ENCODE data around the gene RBBP8NL. TPM values are rescaled to one million over a fixed set of nuclear protein-coding genes. Genes with fewer than 3 reads are reported as not detected.

RBBP8NL gene
- total RNA-seq, 2 experiments from 2014 or later: not detected

DNA sequence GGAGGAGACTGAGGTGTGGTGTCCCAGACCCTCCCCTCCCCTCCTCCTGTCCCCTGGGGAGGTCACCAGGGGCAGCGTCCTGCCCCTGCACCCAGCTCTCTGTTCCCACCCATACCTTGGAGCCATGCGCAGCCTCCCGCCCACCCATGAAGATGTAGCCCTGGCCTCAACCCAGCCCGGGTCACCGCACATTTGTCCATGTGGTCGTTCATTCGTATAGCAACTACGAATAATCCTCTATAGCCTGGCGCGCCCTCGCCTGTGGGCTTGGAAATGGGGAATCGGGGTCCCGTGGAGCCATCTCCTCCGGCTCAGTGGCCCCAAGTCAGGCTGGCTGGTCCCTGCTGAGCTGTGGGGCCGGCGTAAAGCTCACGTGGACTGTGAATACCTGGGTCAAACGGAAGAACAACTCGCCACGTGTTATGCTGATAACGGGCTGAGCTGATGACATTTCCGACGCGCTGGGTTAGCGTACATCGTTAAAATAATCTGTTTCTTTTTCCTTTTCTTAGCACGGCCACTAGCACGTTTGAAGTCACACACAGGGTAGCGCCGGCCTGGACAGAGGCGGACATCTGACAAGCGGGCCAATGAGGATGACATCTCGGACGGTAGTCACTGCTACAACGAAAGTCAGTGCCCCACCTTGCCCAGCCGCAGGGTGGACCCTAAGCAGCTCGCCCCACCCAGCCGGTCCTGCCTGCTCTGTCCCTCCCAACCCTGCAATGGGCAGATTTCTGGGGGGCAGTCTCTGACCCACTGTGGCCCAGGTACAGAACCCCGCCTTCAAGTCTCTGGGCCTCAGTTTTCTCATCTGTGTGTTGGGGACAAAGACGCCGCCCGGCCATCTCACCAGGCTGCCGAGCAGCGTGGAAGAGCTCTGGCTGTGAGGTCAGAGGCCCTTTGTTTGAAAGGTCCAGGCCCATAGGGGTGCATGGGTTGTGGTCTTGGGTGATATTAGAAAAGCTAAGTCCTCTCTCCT lies 19.8 kb upstream of the RBBP8NL start:
- no peaks in the 10 kb centered on the region for H3K36me3 Mint-ChIP-seq (ENCODE audit: low read depth)
- intact Hi-C loops (cut with micrococcal nuclease): no loop called here
- DNase-seq: no peak
- H3K27ac Mint-ChIP-seq: no peak overlapping the region
- no peaks in the 10 kb centered on the region for H3K9me3 Mint-ChIP-seq
- no peak overlapping the region for H3K4me3 Mint-ChIP-seq
- H3K27me3 Mint-ChIP-seq (ENCODE audit: low read depth): peaks cover 8% of the 10 kb centered on the region
- H3K4me1 Mint-ChIP-seq (ENCODE audit: low read depth): no peaks in the 10 kb centered on the region
- CTCF ChIA-PET: no interaction called here

DNA sequence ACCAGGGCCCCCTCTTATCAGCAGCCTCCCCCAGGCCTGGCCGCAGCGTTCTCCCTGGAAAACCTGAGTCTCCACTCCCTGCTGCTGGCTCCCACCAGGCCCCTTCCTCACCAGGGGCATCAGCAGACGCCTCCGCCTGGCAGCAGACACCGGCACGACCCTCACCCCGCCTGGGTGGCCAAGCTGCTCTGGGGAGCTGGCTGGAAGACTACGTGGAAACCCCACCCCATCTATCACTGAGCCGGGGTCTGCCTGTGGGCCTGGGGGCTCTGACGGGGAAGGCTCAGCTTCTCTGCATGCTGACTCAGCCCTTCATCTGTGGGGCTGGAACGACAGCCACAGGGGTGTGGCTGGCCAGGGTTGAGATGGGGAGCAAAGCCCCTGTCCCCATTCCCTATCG lies 19.1 kb upstream of the RBBP8NL start:
- H3K27me3 Mint-ChIP-seq (ENCODE audit: low read depth): peaks cover 8% of the 10 kb centered on the region
- CTCF ChIA-PET: no interaction called here
- H3K4me1 Mint-ChIP-seq (ENCODE audit: low read depth): no peaks in the 10 kb centered on the region
- no peak for DNase-seq
- no peak overlapping the region for H3K4me3 Mint-ChIP-seq
- intact Hi-C loops (cut with micrococcal nuclease): no loop called here
- H3K36me3 Mint-ChIP-seq (ENCODE audit: low read depth): no peaks in the 10 kb centered on the region
- no peaks in the 10 kb centered on the region for H3K9me3 Mint-ChIP-seq
- H3K27ac Mint-ChIP-seq: no peak overlapping the region

- H3K27ac Mint-ChIP-seq: no peak overlapping the region
- intact Hi-C loops (cut with micrococcal nuclease): no loop called here
These were observed 18.4 kb upstream of the RBBP8NL start for GRCh38 chr20:62445553-62446340.

DNA sequence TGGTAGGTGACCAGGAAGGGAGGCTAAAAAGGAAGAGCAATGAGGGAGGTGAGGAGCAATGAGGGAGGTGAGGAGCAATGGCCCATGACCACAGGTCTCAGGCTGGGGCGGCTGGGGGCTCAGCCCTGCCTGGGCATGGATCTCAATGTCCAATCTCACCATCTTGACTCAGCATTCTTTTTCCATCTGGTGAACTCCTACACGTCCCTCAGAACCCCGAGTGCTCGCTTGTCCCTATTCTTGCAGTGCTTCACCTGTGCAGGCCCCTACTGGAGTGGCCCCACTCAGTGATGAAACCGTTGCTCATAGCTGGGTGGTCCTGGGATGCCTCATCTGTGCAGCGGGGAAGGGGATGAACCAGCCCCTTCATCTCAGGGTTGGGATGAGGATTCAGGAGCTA lies 16.9 kb upstream of the RBBP8NL start:
- Mint-ChIP-seq H3K27ac (no peak overlapping the region), H3K4me3 (no peak overlapping the region), H3K4me1 (ENCODE audit: low read depth) (no peaks in the 10 kb centered on the region), H3K9me3 (no peaks in the 10 kb centered on the region), H3K27me3 (ENCODE audit: low read depth) (peaks cover 8% of the 10 kb centered on the region), H3K36me3 (ENCODE audit: low read depth) (no peaks in the 10 kb centered on the region)
- no peak for DNase-seq
- intact Hi-C loops (cut with micrococcal nuclease): no loop called here
- CTCF ChIA-PET: no interaction called here

More at GRCh38 chr20:62445553-62446340, 18.4 kb upstream of the RBBP8NL start:
- CTCF ChIA-PET: no interaction called here
- Mint-ChIP-seq H3K27me3 (ENCODE audit: low read depth) (peaks cover 8% of the 10 kb centered on the region), H3K4me3 (no peak overlapping the region), H3K4me1 (ENCODE audit: low read depth) (no peaks in the 10 kb centered on the region), H3K9me3 (no peaks in the 10 kb centered on the region), H3K36me3 (ENCODE audit: low read depth) (no peaks in the 10 kb centered on the region)
- DNase-seq: no peak

DNA sequence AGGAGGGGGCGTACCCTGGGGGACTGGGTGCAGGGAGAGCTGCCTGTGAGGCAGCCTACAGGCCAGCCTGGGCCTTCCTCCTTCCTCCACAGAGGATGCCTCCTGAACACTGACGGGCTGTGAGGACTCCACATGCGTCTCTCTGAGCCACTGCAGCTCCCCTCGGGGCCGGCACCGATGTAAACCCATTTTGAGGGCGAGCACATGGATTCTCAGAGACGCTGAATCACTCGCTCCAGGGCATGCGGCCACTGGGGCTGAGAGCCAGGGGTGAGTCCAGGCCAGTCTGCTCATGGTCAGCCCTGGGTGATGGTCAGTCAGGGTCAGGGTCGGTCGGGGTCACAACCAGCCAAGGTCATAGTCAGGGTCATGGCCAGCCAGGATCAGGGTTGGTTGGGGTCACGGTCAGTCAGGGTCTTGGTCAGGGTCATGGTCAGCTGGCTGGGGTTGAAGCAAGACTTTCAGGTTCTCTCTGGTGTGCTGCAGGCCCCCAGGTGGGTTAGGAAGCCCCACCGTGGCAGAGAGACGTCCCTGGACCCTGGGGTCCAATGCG lies 14.7 kb upstream of the RBBP8NL start:
- no peaks in the 10 kb centered on the region for H3K9me3 Mint-ChIP-seq
- H3K27me3 Mint-ChIP-seq (ENCODE audit: low read depth): peaks cover 3% of the 10 kb centered on the region
- CTCF ChIA-PET: no interaction called here
- no peaks in the 10 kb centered on the region for H3K4me1 Mint-ChIP-seq (ENCODE audit: low read depth)
- intact Hi-C loops (cut with micrococcal nuclease): no loop called here
- DNase-seq: no peak
- no peak overlapping the region for H3K27ac Mint-ChIP-seq
- H3K4me3 Mint-ChIP-seq: no peak overlapping the region
- H3K36me3 Mint-ChIP-seq (ENCODE audit: low read depth): no peaks in the 10 kb centered on the region

DNA sequence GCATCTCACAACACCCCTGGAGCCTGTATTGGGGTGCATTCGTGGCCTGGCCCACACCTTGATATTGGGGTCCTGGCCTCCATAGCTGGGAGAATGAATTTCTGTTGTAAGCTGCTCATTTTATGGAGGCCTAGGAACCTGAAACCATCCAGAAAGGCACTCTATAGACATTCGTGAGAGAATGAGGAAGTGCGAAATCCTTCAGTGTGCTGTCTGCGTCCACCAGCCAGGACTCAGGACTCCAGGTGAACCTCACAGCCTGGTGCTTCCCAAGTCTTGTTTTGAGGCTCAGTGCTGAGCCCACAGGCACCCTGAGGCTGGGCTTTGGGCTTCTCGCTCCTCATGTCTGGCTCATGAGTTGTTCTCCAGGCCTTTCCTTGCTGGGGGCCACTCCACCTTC lies 11.9 kb upstream of the RBBP8NL start:
- no peak overlapping the region for H3K27ac Mint-ChIP-seq
- no peaks in the 10 kb centered on the region for H3K4me1 Mint-ChIP-seq (ENCODE audit: low read depth)
- no peaks in the 10 kb centered on the region for H3K36me3 Mint-ChIP-seq (ENCODE audit: low read depth)
- H3K4me3 Mint-ChIP-seq: no peak overlapping the region
- DNase-seq: no peak
- CTCF ChIA-PET: no interaction called here
- peaks cover 13% of the 10 kb centered on the region for H3K27me3 Mint-ChIP-seq (ENCODE audit: low read depth)
- intact Hi-C loops (cut with micrococcal nuclease): no loop called here
- H3K9me3 Mint-ChIP-seq: no peaks in the 10 kb centered on the region

- H3K27me3 Mint-ChIP-seq (ENCODE audit: low read depth): peaks cover 19% of the 10 kb centered on the region
- no peaks in the 10 kb centered on the region for H3K4me1 Mint-ChIP-seq (ENCODE audit: low read depth)
- H3K4me3 Mint-ChIP-seq: no peak overlapping the region
- H3K9me3 Mint-ChIP-seq: no peaks in the 10 kb centered on the region
- H3K27ac Mint-ChIP-seq: no peak overlapping the region
- DNase-seq: no peak
- no peaks in the 10 kb centered on the region for H3K36me3 Mint-ChIP-seq (ENCODE audit: low read depth)
- intact Hi-C loops (cut with micrococcal nuclease): no loop called here
- CTCF ChIA-PET: no interaction called here
These were observed 10.6 kb upstream of the RBBP8NL start for GRCh38 chr20:62437927-62438326.

GRCh38 chr20:62437496-62437895 lies 10.2 kb upstream of the RBBP8NL start:
- Mint-ChIP-seq H3K36me3 (ENCODE audit: low read depth) (no peaks in the 10 kb centered on the region), H3K9me3 (no peaks in the 10 kb centered on the region), H3K4me3 (no peak overlapping the region), H3K4me1 (ENCODE audit: low read depth) (no peaks in the 10 kb centered on the region), H3K27ac (no peak overlapping the region), H3K27me3 (ENCODE audit: low read depth) (peaks cover 19% of the 10 kb centered on the region)
- no peak for DNase-seq
- intact Hi-C loops (cut with micrococcal nuclease): no loop called here
- CTCF ChIA-PET: no interaction called here

- Mint-ChIP-seq H3K27me3 (ENCODE audit: low read depth) (peaks cover 19% of the 10 kb centered on the region), H3K27ac (no peak overlapping the region), H3K36me3 (ENCODE audit: low read depth) (no peaks in the 10 kb centered on the region), H3K9me3 (no peaks in the 10 kb centered on the region), H3K4me1 (ENCODE audit: low read depth) (no peaks in the 10 kb centered on the region), H3K4me3 (no peak overlapping the region)
- CTCF ChIA-PET: no interaction called here
- no peak for DNase-seq
- intact Hi-C loops (cut with micrococcal nuclease): no loop called here
These were observed 9.4 kb upstream of the RBBP8NL start for GRCh38 chr20:62436692-62437091.

DNA sequence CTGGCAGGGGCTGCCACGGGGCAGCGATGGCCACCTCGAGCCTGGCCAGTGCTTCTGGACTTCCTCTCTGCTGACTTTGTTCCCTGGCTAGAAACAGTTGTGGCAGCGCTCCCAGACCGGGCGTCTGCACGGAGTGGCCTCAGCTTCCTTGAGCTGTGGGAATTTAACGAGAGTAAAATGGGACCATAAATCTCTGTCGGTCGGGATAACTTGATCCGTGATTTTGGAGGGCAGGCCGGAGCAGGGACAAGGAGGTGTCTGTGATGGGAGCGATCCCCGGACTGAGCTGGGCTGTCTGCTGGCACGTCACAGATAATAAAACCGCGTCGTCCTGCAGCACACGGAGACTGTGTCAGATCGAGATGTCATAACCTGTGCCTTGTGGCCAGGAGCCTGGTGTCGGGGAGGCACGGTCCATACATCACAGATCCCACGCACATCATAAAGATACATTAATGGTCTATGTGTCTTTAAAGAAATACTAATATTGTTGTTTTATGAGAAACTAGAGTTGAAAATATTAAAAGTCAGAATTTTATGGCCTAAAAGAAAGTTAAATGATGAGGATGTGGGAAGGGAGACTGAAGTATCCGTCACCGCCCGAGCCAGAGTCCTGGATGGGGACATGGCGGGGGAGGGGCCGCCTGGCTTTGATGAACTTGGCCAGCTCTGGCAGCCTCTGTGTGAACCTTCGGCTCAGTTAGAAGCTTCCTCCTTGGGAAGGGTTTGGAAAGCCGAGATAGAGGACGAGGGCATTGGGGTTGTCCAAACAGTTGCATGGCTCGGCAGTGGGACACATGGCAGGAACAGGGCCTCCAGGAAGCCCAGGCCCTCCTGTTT lies 6.5 kb upstream of the RBBP8NL start:
- H3K36me3 Mint-ChIP-seq (ENCODE audit: low read depth): no peaks in the 10 kb centered on the region
- intact Hi-C loops (cut with micrococcal nuclease): no loop called here
- CTCF ChIA-PET: interaction anchor here (1.5 kb wide), 1 partner anchor 23 kb away, joined by 3 read pairs; no protein-coding TSS in a partner anchor
- no peaks in the 10 kb centered on the region for H3K4me1 Mint-ChIP-seq (ENCODE audit: low read depth)
- no peak overlapping the region for H3K27ac Mint-ChIP-seq
- no peak for DNase-seq
- H3K9me3 Mint-ChIP-seq: no peaks in the 10 kb centered on the region
- peaks cover 22% of the 10 kb centered on the region for H3K27me3 Mint-ChIP-seq (ENCODE audit: low read depth)
- H3K4me3 Mint-ChIP-seq: no peak overlapping the region

- no peak overlapping the region for H3K4me3 Mint-ChIP-seq
- H3K36me3 Mint-ChIP-seq (ENCODE audit: low read depth): no peaks in the 10 kb centered on the region
- peaks cover 24% of the 10 kb centered on the region for H3K27me3 Mint-ChIP-seq (ENCODE audit: low read depth)
- intact Hi-C loops (cut with micrococcal nuclease): no loop called here
- DNase-seq: no peak
- H3K27ac Mint-ChIP-seq: no peak overlapping the region
- H3K9me3 Mint-ChIP-seq: no peaks in the 10 kb centered on the region
- CTCF ChIA-PET: no interaction called here
- H3K4me1 Mint-ChIP-seq (ENCODE audit: low read depth): no peaks in the 10 kb centered on the region
These were observed 3.6 kb upstream of the RBBP8NL start for GRCh38 chr20:62430866-62431447.

All from activated naive CD4-positive, alpha-beta T cell treated with anti-CD3 and anti-CD28 coated beads for 36 hours (primary cell).